T-cell (primary cell): Measurements from ENCODE around the gene MIS18BP1. TPM values are rescaled to one million over a fixed set of nuclear protein-coding genes. Genes with fewer than 3 reads are reported as not detected.

ENCODE experiments used
- ATAC-seq, 4 experiments: fragments of 200-7000 bp in 3 of 4; fragments of 150-1000 bp in 1 of 4; cut with Tn5 transposase; replicated peaks in 1 of 4; 1 replicate in 3 of 4; 2 replicates in 1 of 4; pipeline ENCODE4 v1.10.0; 2021; ENCODE audit warnings: moderate library complexity in 3 of 4, mild to moderate bottlenecking in 2 of 4, moderate number of reproducible peaks in 1 of 4
- CTCF ChIA-PET, 2 donors: fragments of 300-600 bp; sonication (Branson Sonifier 250); formaldehyde crosslinking; loops; one replicate each; lab custom pipeline; 2022; ENCODE audit warnings: antibody characterized with exemption in 2 of 2; lab: Charles Lee
- POLR2A ChIA-PET, 2 donors: fragments of 300-600 bp; sonication (Branson Sonifier 250); formaldehyde crosslinking; loops; one replicate each; lab custom pipeline; 2022; ENCODE audit warnings: antibody characterized with exemption in 2 of 2; lab: Charles Lee
- DNase-seq, 35 experiments: peaks; one replicate each; pipeline versions ENCODE4 v3.0.0 to v3.0.0-alpha.2; 2013 to 2023
- H3K27ac ChIP-seq: one replicate; pipeline ENCODE4 v1.5.1; 2013; ENCODE audit warnings: low read length
- H3K27me3 ChIP-seq, 2 experiments: replicated peaks in 1 of 2; 1 replicate in 1 of 2; 2 replicates in 1 of 2; pipeline versions ENCODE4 v1.6.1 to v1.7.0; 2013; ENCODE audit warnings: low read length in 1 of 2, mixed read lengths in 1 of 2; ENCODE audit not compliant: control insufficient read depth in 2 of 2, insufficient read depth in 2 of 2; ENCODE audit errors: extremely low read depth in 1 of 2
- H3K36me3 ChIP-seq, 2 donors: 1 replicate in 1 of 2; 2 replicates in 1 of 2; pipeline versions ENCODE4 v1.6.1 to v1.7.0; 2013; ENCODE audit warnings: low read length in 1 of 2; ENCODE audit not compliant: control insufficient read depth in 2 of 2, insufficient read depth in 1 of 2; ENCODE audit errors: extremely low read depth in 1 of 2
- H3K4me1 ChIP-seq, 2 experiments: 1 replicate in 1 of 2; 2 replicates in 1 of 2; pipeline versions ENCODE4 v1.6.1 to v1.7.0; 2013; ENCODE audit warnings: low read length in 2 of 2, mixed read lengths in 1 of 2; ENCODE audit not compliant: insufficient read depth in 2 of 2, control insufficient read depth in 1 of 2; ENCODE audit errors: extremely low read depth in 1 of 2
- H3K4me3 ChIP-seq, 2 donors: 1 replicate in 1 of 2; 2 replicates in 1 of 2; pipeline versions ENCODE4 v1.5.1 to v1.7.0; 2013; ENCODE audit warnings: mild to moderate bottlenecking in 2 of 2, low read length in 1 of 2, moderate library complexity in 1 of 2; ENCODE audit not compliant: control insufficient read depth in 1 of 2; ENCODE audit errors: extremely low read depth in 1 of 2
- H3K9me3 ChIP-seq: 2 replicates; pipeline ENCODE4 v1.7.0; 2013
- H3K27ac Mint-ChIP-seq, 2 donors: one replicate each; pipeline ENCODE4 v1.8.0; 2020 to 2021; ENCODE audit warnings: mild to moderate bottlenecking in 2 of 2, mixed read lengths in 2 of 2
- H3K27me3 Mint-ChIP-seq, 2 donors: one replicate each; pipeline ENCODE4 v1.8.0; 2021 to 2022; ENCODE audit warnings: mixed read lengths in 2 of 2
- H3K36me3 Mint-ChIP-seq: one replicate; pipeline ENCODE4 v1.8.0; 2021; ENCODE audit warnings: mixed read lengths
- H3K4me1 Mint-ChIP-seq, 3 donors: one replicate each; pipeline ENCODE4 v1.8.0; 2020 to 2022; ENCODE audit warnings: mixed read lengths in 3 of 3, mild to moderate bottlenecking in 1 of 3
- H3K4me3 Mint-ChIP-seq, 3 donors: one replicate each; pipeline ENCODE4 v1.8.0; 2020 to 2022; ENCODE audit warnings: mild to moderate bottlenecking in 3 of 3, mixed read lengths in 3 of 3, moderate library complexity in 3 of 3
- H3K9me3 Mint-ChIP-seq, 3 donors: one replicate each; pipeline ENCODE4 v1.8.0; 2020 to 2022; ENCODE audit warnings: mixed read lengths in 3 of 3
- WGBS: methylation state at CpG from one replicate; pipeline ENCODE4 v1.1.5; 2013; ENCODE audit warnings: missing lambda C conversion rate; ENCODE audit not compliant: insufficient coverage; 5-methylcytosine and 5-hydroxymethylcytosine counted together
- total RNA-seq, 35 experiments: library from RNA in 6 of 35; stranded (reverse) in 6 of 35; fragments of 120-200 nt in 1 of 35; gene quantifications; one replicate each; pipeline versions ENCODE4 v1.2.1 to v1.2.4 and lab custom pipeline; 2013 to 2026

The MIS18BP1 gene
- total RNA-seq, 5 donors from 2014 or later (not counting 1 experiment from before 2014, with no cell fraction given) = 20.8 to 34.0 (median 27.6) TPM

DNA sequence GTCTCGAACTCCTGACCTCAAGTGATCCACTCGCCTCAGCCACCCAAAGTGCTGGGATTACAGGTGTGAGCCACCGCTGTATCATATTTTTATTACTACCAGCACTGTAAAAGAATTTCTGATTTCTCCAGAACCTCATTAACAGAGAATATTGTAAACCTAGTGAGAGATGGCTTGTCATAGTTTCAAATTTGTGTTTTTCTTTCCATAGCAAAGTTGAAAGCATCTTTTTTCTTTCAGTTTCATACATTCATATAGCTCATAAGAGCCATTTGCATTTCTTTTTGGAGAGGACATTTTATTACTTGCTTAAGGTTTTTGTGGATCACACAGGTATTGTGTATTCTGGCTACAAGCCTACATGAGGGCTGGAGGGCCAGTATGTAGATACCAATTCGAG lies 58.0 kb downstream of the MIS18BP1 start:
- H3K27ac Mint-ChIP-seq = no peak overlapping the region
- ChIA-PET POLR2A (no interaction called here), CTCF (no interaction called here)
- no peak for ATAC-seq
- no peaks in the 10 kb centered on the region for H3K9me3 Mint-ChIP-seq
- no CpG with 5 or more reads among the region's 4 CpGs for WGBS
- no peaks in the 10 kb centered on the region for H3K27me3 Mint-ChIP-seq
- Histone ChIP-seq H3K27ac (no peak overlapping the region), H3K4me1 (no peaks in the 10 kb centered on the region), H3K9me3 (no peaks in the 10 kb centered on the region), H3K36me3 (peaks cover 0 to 3% of the 10 kb centered on the region in 2 donors), H3K4me3 (no peak overlapping the region), H3K27me3 (no peaks in the 10 kb centered on the region)
- no peaks in the 10 kb centered on the region for H3K4me1 Mint-ChIP-seq
- no peak for DNase-seq
- H3K4me3 Mint-ChIP-seq = no peak overlapping the region
- H3K36me3 Mint-ChIP-seq = peaks cover 25% of the 10 kb centered on the region

DNA sequence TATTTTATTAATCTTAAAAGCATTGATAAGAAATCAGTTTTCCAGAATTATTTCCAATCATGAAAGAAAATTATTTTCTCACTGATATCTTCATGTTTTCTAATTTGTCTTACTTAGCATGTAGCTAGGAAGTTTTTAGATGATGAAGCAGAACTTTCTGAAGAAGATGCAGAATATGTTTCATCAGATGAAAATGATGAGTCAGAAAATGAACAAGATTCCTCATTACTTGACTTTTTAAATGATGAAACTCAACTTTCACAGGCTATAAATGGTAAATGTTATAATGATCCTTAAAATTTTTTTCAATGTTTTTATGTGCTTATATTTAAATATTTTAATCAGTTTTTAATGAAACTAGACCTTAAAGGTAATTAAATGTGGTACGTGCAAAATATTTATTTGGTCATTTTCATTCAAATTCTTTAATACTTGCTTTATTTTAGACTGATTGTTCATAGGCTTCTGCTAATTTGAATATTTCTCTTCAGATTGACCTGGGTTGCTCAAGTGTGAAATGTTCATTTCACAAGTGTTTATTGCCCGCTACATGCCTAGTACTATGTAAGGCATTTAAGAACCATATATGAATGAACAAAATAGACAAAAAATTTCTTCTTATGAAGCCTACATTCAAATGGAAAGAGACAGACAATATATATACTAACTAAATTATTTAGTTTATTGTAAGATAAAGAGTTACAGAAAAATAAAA lies 67.7 kb downstream of the MIS18BP1 start:
- no CpG with 5 or more reads among the region's 2 CpGs for WGBS
- no peak overlapping the region for H3K27ac Mint-ChIP-seq
- H3K4me3 ChIP-seq = no peak overlapping the region
- H3K4me1 ChIP-seq = no peaks in the 10 kb centered on the region
- H3K36me3 ChIP-seq = peaks cover 0 to 7% of the 10 kb centered on the region in 2 donors
- no peak overlapping the region for H3K27ac ChIP-seq
- H3K27me3 ChIP-seq = no peaks in the 10 kb centered on the region
- DNase-seq (no peak), ATAC-seq (no peak)
- no peak overlapping the region for H3K4me3 Mint-ChIP-seq
- no peaks in the 10 kb centered on the region for H3K4me1 Mint-ChIP-seq
- ChIA-PET POLR2A (no interaction called here), CTCF (no interaction called here)
- H3K9me3 ChIP-seq = no peaks in the 10 kb centered on the region
- H3K36me3 Mint-ChIP-seq = peaks cover 29% of the 10 kb centered on the region
- H3K27me3 Mint-ChIP-seq = no peaks in the 10 kb centered on the region
- H3K9me3 Mint-ChIP-seq = no peaks in the 10 kb centered on the region

GRCh38 chr14:45181806-45182205 lies 71.2 kb downstream of the MIS18BP1 start:
- Mint-ChIP-seq H3K9me3 (no peaks in the 10 kb centered on the region), H3K27ac (no peak overlapping the region), H3K4me1 (no peaks in the 10 kb centered on the region), H3K36me3 (peaks cover 21% of the 10 kb centered on the region), H3K4me3 (no peak overlapping the region), H3K27me3 (no peaks in the 10 kb centered on the region)
- Histone ChIP-seq H3K4me3 (no peak overlapping the region), H3K27ac (no peak overlapping the region), H3K4me1 (no peaks in the 10 kb centered on the region), H3K9me3 (no peaks in the 10 kb centered on the region), H3K36me3 (peaks cover 0 to 4% of the 10 kb centered on the region in 2 donors), H3K27me3 (no peaks in the 10 kb centered on the region)
- ATAC-seq (no peak), DNase-seq (no peak)
- ChIA-PET CTCF (no interaction called here), POLR2A (no interaction called here)
- WGBS = 92% methylated on average over 2 of the region's 3 CpGs

DNA sequence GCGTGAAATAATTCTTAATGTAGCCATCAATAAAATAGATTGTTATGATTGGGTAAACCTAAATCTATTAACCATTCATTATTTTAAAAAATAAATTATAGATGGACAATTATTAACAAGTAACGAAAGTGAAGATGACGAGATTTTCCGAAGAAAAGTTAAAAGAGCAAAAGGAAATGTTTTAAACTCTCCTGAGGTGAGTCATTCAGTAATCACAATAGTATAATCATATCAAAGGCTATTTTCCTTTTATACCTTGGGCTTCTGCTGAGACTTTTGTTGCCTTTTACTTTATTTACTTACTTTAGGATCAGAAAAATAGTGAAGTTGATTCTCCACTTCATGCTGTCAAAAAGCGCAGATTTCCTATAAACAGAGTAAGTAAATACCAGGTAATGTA lies 71.7 kb downstream of the MIS18BP1 start:
- no peaks in the 10 kb centered on the region for H3K4me1 Mint-ChIP-seq
- H3K27ac Mint-ChIP-seq = no peak overlapping the region
- H3K4me3 ChIP-seq = no peak overlapping the region
- no peaks in the 10 kb centered on the region for H3K9me3 ChIP-seq
- DNase-seq (no peak), ATAC-seq (no peak)
- ChIA-PET CTCF (no interaction called here), POLR2A (no interaction called here)
- no peaks in the 10 kb centered on the region for H3K9me3 Mint-ChIP-seq
- no CpG with 5 or more reads among the region's 5 CpGs for WGBS
- H3K4me1 ChIP-seq = no peaks in the 10 kb centered on the region
- H3K4me3 Mint-ChIP-seq = no peak overlapping the region
- H3K36me3 Mint-ChIP-seq = peaks cover 17% of the 10 kb centered on the region
- H3K36me3 ChIP-seq = peaks cover 0 to 4% of the 10 kb centered on the region in 2 donors
- no peaks in the 10 kb centered on the region for H3K27me3 ChIP-seq
- no peak overlapping the region for H3K27ac ChIP-seq
- H3K27me3 Mint-ChIP-seq = no peaks in the 10 kb centered on the region

GRCh38 chr14:45177076-45177475 lies 75.9 kb downstream of the MIS18BP1 start:
- Histone ChIP-seq H3K27me3 (no peaks in the 10 kb centered on the region), H3K4me3 (no peak overlapping the region), H3K4me1 (no peaks in the 10 kb centered on the region), H3K27ac (no peak overlapping the region), H3K36me3 (no peaks in the 10 kb centered on the region), H3K9me3 (no peaks in the 10 kb centered on the region)
- no peak for ATAC-seq
- H3K36me3 Mint-ChIP-seq = peaks cover 25% of the 10 kb centered on the region
- no peak overlapping the region for H3K27ac Mint-ChIP-seq
- POLR2A ChIA-PET = no interaction called here
- 71% methylated on average over 1 of the region's 5 CpGs for WGBS
- no peaks in the 10 kb centered on the region for H3K9me3 Mint-ChIP-seq
- CTCF ChIA-PET = no interaction called here
- no peaks in the 10 kb centered on the region for H3K4me1 Mint-ChIP-seq
- no peak for DNase-seq
- no peak overlapping the region for H3K4me3 Mint-ChIP-seq
- no peaks in the 10 kb centered on the region for H3K27me3 Mint-ChIP-seq

- Histone ChIP-seq H3K9me3 (no peaks in the 10 kb centered on the region), H3K27me3 (no peaks in the 10 kb centered on the region), H3K36me3 (peaks cover 0 to 7% of the 10 kb centered on the region in 2 donors), H3K27ac (no peak overlapping the region), H3K4me3 (no peak overlapping the region), H3K4me1 (no peaks in the 10 kb centered on the region)
- peaks cover 22% of the 10 kb centered on the region for H3K36me3 Mint-ChIP-seq
- H3K4me3 Mint-ChIP-seq = no peak overlapping the region
- ChIA-PET POLR2A (interaction anchor here (0.5 to 0.6 kb wide), 3 partner anchors 76 to 327 kb away, joined by 3 to 6 read pairs (median 4); no protein-coding TSS in a partner anchor), CTCF (interaction anchor here in 1 of 2 donors (0.6 kb wide), 1 partner anchor 66 kb away, joined by 5 read pairs; no protein-coding TSS in a partner anchor)
- ATAC-seq (no peak), DNase-seq (no peak)
- no peaks in the 10 kb centered on the region for H3K4me1 Mint-ChIP-seq
- no peak overlapping the region for H3K27ac Mint-ChIP-seq
- no peaks in the 10 kb centered on the region for H3K27me3 Mint-ChIP-seq
- no peaks in the 10 kb centered on the region for H3K9me3 Mint-ChIP-seq
Observed at GRCh38 chr14:45169906-45170305, 83.1 kb downstream of the MIS18BP1 start.
